Measurements from ENCODE around the gene MCC.

Gene MCC

GRCh38 chr5:113364466-113364865, 123.8 kb downstream of the MCC start:
- DNase-seq (ENCODE audit: low read depth) = no peak

- DNase-seq (ENCODE audit: low read depth) = no peak
Measured at GRCh38 chr5:113361701-113362100, 126.6 kb downstream of the MCC start.

GRCh38 chr5:113359419-113359818, 128.8 kb downstream of the MCC start:
- DNase-seq (ENCODE audit: low read depth) = no peak

GRCh38 chr5:113358696-113359095, 129.6 kb downstream of the MCC start:
- no peak for DNase-seq (ENCODE audit: low read depth)

GRCh38 chr5:113357696-113358476, 130.4 kb downstream of the MCC start:
- DNase-seq (ENCODE audit: low read depth) = no peak

- no peak for DNase-seq (ENCODE audit: low read depth)
Measured at GRCh38 chr5:113356487-113356886, 131.8 kb downstream of the MCC start.

GRCh38 chr5:113354055-113354454, 134.2 kb downstream of the MCC start:
- peak; percentile 34 for DNase-seq (ENCODE audit: low read depth)

GRCh38 chr5:113347572-113347971, 140.7 kb downstream of the MCC start:
- DNase-seq (ENCODE audit: low read depth) = no peak

GRCh38 chr5:113344973-113345940, 143.0 kb downstream of the MCC start:
- peak; percentile 31 for DNase-seq (ENCODE audit: low read depth)

GRCh38 chr5:113343343-113343742, 144.9 kb downstream of the MCC start:
- peak; percentile 25 for DNase-seq (ENCODE audit: low read depth)

GRCh38 chr5:113340537-113340936, 147.7 kb downstream of the MCC start:
- DNase-seq (ENCODE audit: low read depth) = peak; percentile 25

- no peak for DNase-seq (ENCODE audit: low read depth)
Measured at GRCh38 chr5:113338628-113339027, 149.6 kb downstream of the MCC start.

- no peak for DNase-seq (ENCODE audit: low read depth)
Measured at GRCh38 chr5:113337515-113338415, 150.5 kb downstream of the MCC start.

GRCh38 chr5:113336975-113337374, 151.3 kb downstream of the MCC start:
- peak; percentile 69 for DNase-seq (ENCODE audit: low read depth)

GRCh38 chr5:113333411-113333810, 154.8 kb downstream of the MCC start:
- no peak for DNase-seq (ENCODE audit: low read depth)

- peak; percentile 27 for DNase-seq (ENCODE audit: low read depth)
Measured at GRCh38 chr5:113331209-113331551, 157.1 kb downstream of the MCC start.

- DNase-seq (ENCODE audit: low read depth) = peak; percentile 53
Measured at GRCh38 chr5:113330533-113331208, 157.6 kb downstream of the MCC start.

GRCh38 chr5:113329981-113330380, 158.3 kb downstream of the MCC start:
- no peak for DNase-seq (ENCODE audit: low read depth)

- DNase-seq (ENCODE audit: low read depth) = no peak
Measured at GRCh38 chr5:113325054-113325453, 163.2 kb downstream of the MCC start.

- DNase-seq (ENCODE audit: low read depth) = no peak
Measured at GRCh38 chr5:113321276-113321675, 167.0 kb downstream of the MCC start.

- DNase-seq (ENCODE audit: low read depth) = no peak
Measured at GRCh38 chr5:113320273-113320780, 167.9 kb downstream of the MCC start.
